Body of pancreas (tissue), 4 donors: Measurements from ENCODE around the gene CAMTA1.

Experiments
- CTCF ChIP-seq, 7 experiments: fragments of 450-650 bp in 4 of 7; fragments of 200-600 bp in 3 of 7; sonication (generic) in 3 of 7; IDR thresholded peaks; one replicate each; pipeline ENCODE4 v1.5.1; 2016 to 2019; ENCODE audit warnings: antibody characterized with exemption in 7 of 7
- POLR2A ChIP-seq, 3 donors: fragments of 450-650 bp; IDR thresholded peaks; one replicate each; pipeline ENCODE4 v1.6.1; 2016; ENCODE audit warnings: antibody characterized with exemption in 3 of 3, mild to moderate bottlenecking in 2 of 3

- TF ChIP-seq CTCF (IDR thresholded peaks at IDR 0.05) (no peak), POLR2A (IDR thresholded peaks at IDR 0.05) (no peak)
Measured at GRCh38 chr1:6854166-6854565, 68.9 kb downstream of the CAMTA1 start.
